ENCODE results near the gene VAPA.

The VAPA gene

DNA sequence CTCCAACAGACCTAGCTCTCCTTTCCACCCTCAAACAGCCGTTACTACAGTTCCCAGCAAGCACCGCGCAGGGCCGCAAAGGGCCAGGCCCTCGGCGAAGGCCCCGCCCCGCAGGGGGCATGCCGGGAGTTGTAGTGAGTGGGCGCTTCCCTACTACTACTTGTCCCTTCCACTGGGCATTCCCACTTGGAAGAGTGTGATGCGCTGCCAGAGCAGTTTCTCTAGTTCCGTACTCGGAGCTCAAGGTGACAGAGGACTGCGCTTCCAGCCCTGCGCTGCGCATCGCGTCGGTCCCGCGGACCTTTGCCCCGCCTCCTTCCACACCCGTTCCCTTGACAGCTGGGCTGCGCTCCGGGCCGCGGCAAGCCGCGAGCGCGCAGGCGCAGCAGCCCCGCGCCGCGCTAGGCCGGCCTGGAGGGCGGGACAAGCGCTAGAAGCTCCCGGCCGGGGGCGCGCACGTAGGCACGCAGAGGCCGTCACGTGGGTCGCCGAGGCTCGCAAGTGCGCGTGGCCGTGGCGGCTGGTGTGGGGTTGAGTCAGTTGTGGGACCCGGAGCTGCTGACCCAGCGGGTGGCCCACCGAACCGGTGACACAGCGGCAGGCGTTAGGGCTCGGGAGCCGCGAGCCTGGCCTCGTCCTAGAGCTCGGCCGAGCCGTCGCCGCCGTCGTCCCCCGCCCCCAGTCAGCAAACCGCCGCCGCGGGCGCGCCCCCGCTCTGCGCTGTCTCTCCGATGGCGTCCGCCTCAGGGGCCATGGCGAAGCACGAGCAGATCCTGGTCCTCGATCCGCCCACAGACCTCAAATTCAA lies at the start of gene VAPA:
Gene VAPA, plus strand, starts transcription at position 491 of the 808 bp plus-strand sequence. Its CDS starts 241 bp downstream, at position 732.
- DNase-seq: peak; percentile 94

- no peak for DNase-seq
Observed at GRCh38 chr18:9865764-9866490, 47.9 kb upstream of the VAPA start.

- DNase-seq: no peak
Observed at GRCh38 chr18:9866627-9867026, 47.2 kb upstream of the VAPA start.

DNA sequence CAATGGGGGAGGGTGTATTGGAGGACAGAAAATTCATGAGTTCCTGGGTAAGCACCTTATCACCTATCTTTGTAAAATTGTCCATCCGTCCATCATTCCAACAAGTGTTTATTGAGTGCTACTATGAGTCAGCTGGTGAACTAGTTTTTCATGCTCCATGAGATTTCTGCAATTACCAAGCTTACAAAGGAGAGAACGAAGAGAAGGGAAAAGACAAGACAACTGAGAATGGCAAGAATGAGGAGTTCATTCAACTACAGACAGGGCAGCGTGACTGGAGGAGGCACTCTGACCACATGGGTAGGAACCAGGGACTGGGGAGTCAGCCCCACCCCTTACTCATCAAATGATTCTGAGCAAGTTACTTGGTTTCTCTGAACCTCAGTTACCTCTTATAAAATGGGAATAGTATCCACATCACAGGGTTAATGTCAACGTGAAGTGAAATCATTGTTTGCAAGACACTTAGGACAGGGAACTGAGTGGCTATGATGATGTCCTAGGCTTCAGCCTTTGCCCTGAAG lies 46.7 kb upstream of the VAPA start:
- no peak for DNase-seq

DNA sequence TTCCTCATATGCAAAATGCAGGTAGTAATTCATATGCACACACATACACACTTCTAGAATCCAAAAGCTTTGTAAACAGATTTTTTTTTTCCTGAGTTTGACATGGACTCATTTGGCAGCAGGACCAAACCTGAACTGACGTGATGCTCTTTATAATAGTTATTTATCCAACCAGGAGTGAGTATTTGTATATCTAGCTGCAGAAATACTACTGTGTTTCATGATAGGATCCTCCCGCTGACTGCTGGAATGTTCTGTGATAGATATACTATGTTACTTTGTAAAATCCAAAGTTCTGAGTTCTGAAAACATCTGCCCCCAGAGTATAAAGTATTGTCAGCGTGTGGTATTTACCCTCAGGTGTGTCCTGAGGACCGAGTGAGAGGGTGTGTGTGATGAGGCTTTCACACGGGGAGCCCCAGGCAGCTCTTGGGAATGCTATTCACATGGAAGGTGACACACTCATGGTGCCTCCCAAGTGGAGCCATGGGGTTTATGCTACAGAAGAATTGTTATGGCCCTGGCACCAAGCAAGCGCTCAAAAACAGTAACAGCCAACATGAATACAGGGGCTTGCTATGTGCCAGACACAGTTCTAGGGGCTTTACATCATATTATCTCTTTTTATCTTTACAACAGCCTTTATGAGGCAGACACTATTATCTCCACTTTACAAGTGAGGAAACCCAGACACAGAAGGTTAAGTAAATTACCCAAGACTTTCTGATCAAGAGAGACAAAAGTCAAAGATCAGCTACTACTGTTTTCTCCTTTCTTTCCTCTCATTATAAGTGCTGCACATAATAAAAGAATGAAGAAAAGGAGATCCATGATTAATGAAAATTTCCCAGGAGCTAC lies 44.7 kb upstream of the VAPA start:
- no peak for DNase-seq

- DNase-seq: no peak
Observed at GRCh38 chr18:9869715-9870430, 43.9 kb upstream of the VAPA start.

GRCh38 chr18:9870431-9871008 lies 43.3 kb upstream of the VAPA start:
- DNase-seq: no peak

GRCh38 chr18:9871244-9871746 lies 42.5 kb upstream of the VAPA start:
- no peak for DNase-seq

GRCh38 chr18:9872823-9873222 lies 41.0 kb upstream of the VAPA start:
- DNase-seq: no peak

- DNase-seq: no peak
Observed at GRCh38 chr18:9874728-9875127, 39.1 kb upstream of the VAPA start.

DNA sequence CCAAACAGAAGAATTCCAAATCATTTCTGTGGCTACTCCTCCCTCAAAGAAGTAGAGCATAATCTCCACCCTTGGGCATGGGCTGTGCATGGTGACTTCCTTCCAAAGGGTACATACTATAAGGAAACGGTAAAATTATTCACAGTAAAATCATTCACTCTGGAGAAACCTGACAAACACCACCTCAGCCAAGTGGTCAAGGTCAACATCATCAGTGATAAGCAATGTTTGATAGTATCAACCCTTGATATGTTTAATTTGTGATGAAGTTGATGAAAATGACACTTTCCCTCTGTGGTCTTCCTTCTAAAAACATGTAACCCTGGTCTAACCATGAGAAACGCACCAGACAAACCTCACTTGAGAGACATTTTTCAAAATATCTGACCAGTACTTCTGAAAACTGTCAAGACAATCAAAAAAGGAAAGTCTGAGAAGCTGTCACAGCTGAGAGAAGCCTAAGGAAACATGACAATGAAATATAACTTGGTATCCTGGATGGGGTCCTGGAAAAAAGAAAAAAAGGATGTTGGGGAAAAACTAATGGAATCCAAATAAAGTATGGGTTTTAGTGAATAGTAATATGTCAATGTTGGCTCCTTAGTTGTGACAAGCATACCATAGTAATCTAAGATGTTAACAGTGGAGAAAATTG lies 37.5 kb upstream of the VAPA start:
- no peak for DNase-seq

DNA sequence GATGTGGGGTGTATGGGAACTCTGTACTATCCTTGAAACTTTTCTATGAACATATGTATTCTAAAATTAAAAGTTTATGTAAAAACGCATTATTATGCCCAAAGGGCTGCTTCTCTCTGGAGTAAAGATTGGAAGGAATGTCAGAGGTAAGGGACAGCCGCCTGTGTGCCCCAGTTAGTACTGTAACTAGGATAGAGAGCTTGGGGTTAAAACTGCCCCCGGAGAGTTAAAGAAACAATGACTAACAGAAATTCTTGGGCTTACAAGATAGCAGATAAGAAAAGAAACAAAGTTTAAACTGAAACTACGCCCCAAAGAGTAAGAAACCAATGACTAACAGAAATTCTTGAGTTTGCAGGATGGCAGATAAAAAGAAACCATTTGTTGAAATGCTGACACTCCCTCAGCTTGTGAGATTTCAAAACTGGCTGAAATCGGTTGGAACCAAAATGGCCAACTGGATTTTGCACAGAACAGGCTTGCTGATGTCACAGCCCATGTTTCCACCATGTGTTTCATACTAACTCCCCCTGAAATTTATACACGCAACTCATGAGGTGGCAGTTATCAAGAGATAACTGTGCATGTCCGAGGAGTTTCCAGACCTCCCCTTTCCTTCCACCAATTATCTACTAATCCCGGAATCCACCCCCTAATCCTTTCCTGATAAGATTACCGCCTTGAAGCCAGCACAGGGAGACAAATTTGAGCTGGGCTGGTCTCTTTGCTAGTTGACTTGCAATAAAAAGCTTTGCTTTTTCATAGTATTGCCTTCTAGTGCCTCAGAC lies 36.8 kb upstream of the VAPA start:
- DNase-seq: no peak

- no peak for DNase-seq
Observed at GRCh38 chr18:9877655-9878014, 36.2 kb upstream of the VAPA start.

DNA sequence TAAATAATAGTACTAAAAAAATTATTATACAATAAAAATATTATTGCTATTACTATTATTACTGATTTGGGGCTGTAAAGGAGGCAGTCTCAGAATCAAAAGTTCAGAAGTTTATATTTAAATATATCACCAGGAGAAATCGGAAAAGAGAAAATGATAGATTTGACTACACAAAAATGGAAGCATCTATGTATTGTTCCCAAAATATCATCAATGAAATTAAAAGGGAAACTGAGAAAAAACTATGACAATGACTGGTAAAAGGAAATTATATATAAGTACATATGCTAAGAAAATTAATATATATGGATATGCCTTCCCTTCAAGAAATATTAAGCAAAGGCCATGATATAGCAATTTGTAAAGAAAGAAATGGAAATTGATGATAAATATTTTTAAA lies 35.7 kb upstream of the VAPA start:
- no peak for DNase-seq

DNA sequence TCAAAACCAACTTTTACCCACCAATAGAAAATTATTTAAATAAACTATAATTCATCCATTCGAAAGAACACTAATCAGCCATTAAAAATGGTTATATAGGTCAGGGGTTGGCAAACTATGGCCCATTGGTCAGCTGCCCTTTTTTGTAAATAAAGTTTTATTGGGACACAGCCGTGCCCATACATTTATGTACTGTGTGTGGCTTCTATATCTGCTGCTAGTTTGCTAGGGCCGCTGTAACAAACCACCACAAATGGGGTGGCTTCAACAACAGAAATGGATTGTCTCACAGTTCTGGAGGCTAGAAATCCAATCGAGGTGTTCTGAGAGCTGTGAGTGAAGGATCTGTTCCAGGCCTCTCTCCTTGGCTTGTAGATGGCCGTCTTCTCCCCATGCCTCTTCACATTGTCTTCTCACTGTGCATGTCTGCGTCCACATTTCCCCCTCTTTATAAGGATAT lies 35.0 kb upstream of the VAPA start:
- no peak for DNase-seq

GRCh38 chr18:9884090-9884489 lies 29.7 kb upstream of the VAPA start:
- no peak for DNase-seq

- DNase-seq: no peak
Observed at GRCh38 chr18:9884532-9885140, 29.2 kb upstream of the VAPA start.

DNA sequence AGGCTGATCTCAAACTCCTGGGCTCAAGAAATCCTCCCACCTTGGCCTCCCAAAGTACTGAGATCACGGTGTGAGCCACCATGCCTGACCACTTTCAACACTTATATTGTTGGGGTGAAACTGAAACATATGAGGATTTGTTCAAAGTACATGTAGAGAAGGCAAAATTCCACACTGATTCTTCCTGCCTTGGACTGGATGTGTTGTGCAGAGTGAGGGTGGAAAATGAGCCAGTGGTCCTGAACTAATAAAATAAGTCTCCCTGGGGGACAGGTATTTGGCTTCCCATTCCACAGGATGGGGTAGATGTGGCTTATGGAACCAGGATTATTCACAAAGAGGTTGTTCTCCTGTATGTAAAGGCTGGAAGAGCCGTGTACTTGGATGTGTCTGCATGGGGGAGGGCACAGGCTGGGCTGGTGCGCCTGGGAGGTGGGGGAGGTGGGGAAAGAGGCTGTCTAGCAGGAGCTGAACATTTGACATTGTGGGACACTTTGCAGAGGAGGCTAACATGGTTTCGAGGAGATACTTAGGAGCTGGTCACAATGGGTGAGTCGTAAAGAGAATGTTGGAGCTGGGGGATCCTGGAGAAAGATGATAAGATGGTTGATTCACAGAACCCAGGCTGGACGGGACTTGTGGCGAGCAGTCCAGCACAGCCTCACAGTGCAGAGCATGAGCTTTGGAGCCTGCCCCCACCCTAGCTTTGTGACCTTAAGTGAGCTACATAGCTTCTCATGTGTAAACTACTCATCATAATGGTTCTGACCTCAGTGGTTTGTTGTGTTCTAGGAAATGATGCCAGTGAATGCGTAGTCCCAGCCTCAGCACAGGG lies 28.4 kb upstream of the VAPA start, which contains the start of gene TXNDC2:
Gene TXNDC2, plus strand, starts transcription at position 804 of the 835 bp plus-strand sequence. CDS start 708 bp downstream, outside the sequence.
- DNase-seq: no peak

DNA sequence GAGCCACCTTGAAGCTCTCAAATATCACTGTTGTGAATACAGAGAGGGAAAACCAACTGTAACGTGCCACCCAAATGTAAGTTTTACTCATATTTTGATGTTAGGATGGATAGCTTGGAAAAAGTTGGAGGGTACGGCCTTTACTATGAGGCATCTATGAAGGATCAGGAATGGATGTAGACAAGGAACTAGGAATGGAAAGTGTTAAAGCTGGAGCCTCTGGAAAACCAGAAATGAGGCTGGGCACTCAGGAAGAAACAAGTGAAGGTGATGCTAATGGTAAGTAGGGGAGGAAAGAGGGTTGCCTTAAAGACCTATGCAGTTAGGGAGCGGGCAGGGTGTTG lies 27.8 kb upstream of the VAPA start:
- no peak for DNase-seq

All from NCI-H774 (cell line).